Measurements from ENCODE around the gene EOGT.

EOGT gene

GRCh38 chr3:68964694-68965093 lies 48.8 kb downstream of the EOGT start:
- no peak for DNase-seq (ENCODE audit: low read depth)
- H3K4me3 ChIP-seq (ENCODE audit: low read length), result no peak overlapping the region
- TF ChIP-seq CTCF (IDR thresholded peaks at IDR 0.05; ENCODE audit: insufficient read depth, low read depth, low read length, missing control alignments), result no peak

- no peak for TF ChIP-seq CTCF (IDR thresholded peaks at IDR 0.05; ENCODE audit: insufficient read depth, low read depth, low read length, missing control alignments)
- no peak overlapping the region for H3K4me3 ChIP-seq (ENCODE audit: low read length)
- no peak for DNase-seq (ENCODE audit: low read depth)
Measured at GRCh38 chr3:68963891-68964290, 49.6 kb downstream of the EOGT start.

- no peak for DNase-seq (ENCODE audit: low read depth)
- H3K4me3 ChIP-seq (ENCODE audit: low read length), result no peak overlapping the region
- no peak for TF ChIP-seq CTCF (IDR thresholded peaks at IDR 0.05; ENCODE audit: insufficient read depth, low read depth, low read length, missing control alignments)
Measured at GRCh38 chr3:68963376-68963775, 50.1 kb downstream of the EOGT start.

DNA sequence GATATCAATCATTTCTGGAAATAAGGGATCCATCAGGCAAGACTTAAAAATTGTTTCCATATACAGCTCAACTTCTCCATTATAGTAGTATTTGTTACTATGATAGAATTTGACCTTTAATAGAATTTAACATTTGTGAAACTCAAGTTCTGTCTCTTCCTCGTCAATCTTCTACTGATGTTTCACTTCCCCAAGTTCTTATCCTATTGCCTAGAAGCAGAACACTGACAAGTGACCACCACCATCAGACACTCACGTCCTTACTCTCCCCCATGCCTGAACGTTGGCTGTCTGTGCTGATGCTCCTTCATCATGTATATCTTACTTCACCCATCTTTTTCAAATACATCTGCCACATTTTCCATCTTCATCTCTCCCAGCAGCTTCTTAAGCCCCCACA lies 54.6 kb downstream of the EOGT start:
- no peak for DNase-seq (ENCODE audit: low read depth)
- TF ChIP-seq CTCF (IDR thresholded peaks at IDR 0.05; ENCODE audit: insufficient read depth, low read depth, low read length, missing control alignments), result no peak
- no peak overlapping the region for H3K4me3 ChIP-seq (ENCODE audit: low read length)

DNA sequence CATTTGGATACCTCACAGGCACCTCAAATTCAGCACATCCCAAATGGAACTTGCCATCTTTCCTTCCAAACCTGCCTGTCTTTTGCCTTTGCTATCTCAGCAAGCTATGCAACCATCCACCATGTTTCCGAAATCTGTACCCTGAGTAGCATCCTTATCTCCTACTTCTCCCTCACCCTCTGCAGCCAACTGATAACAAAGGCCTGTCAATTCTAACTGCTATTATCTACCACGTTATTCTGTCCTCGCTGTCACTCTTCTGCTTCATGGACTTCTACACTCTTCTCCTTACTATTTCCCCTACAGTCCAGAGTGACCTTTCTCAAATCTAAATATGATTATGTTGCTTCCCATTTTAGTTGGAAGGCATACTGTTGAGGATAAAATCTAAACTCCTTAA lies 55.6 kb downstream of the EOGT start:
- no peak for TF ChIP-seq CTCF (IDR thresholded peaks at IDR 0.05; ENCODE audit: insufficient read depth, low read depth, low read length, missing control alignments)
- H3K4me3 ChIP-seq (ENCODE audit: low read length), result no peak overlapping the region
- DNase-seq (ENCODE audit: low read depth), result no peak

DNA sequence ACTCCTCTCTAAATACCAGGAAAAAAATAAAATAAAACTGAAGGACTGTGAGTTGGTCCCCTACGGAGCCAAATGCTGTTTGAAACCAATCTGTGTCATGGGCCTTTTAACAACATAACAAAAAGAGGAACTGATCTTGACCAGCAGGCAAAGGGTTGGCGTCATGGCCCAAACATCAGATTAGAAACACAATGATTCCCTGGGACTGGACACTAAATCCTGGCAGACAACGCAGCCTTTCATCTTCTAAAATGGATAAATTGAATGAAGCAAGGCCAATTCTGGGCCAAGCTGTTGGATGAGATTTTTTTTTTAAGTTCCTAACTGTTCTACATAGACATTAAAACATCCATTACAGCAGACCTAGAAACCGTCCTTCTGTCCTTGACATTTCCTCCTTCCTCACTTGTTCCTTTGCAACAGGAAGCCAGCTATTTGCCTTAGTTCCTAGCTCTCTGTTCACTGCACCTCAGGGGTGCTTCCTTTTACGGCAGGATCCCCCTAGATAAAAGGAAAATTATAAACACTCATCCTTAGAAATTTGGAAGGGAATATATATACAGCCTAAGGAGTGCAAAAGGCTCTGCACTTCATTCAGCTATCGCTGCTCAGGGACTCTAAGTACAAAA lies 59.6 kb downstream of the EOGT start:
- no peak overlapping the region for H3K4me3 ChIP-seq (ENCODE audit: low read length)
- TF ChIP-seq CTCF (IDR thresholded peaks at IDR 0.05; ENCODE audit: insufficient read depth, low read depth, low read length, missing control alignments), result no peak
- DNase-seq (ENCODE audit: low read depth), result no peak

- no peak for TF ChIP-seq CTCF (IDR thresholded peaks at IDR 0.05; ENCODE audit: insufficient read depth, low read depth, low read length, missing control alignments)
- DNase-seq (ENCODE audit: low read depth), result no peak
- no peak overlapping the region for H3K4me3 ChIP-seq (ENCODE audit: low read length)
Measured at GRCh38 chr3:68945225-68945624, 68.3 kb downstream of the EOGT start.

All from epithelial cell of esophagus (primary cell).